Lower leg skin (tissue), 4 donors: ENCODE results near the gene RHO. TPM values are rescaled to one million over a fixed set of nuclear protein-coding genes. Genes with fewer than 3 reads are reported as not detected.

ENCODE experiments used
- DNase-seq, 2 donors: peaks; one replicate each; pipeline ENCODE4 v3.0.0-alpha.2; 2019; ENCODE audit warnings: low spot score in 2 of 2
- H3K4me3 ChIP-seq: fragments of 200-600 bp; sonication (generic); 2 replicates; pipeline ENCODE4 v1.5.1; 2017; ENCODE audit warnings: mild to moderate bottlenecking, low read depth; ENCODE audit not compliant: poor library complexity, severe bottlenecking
- CTCF ChIP-seq, 3 donors: fragments of 450-650 bp; IDR thresholded peaks; one replicate each; pipeline ENCODE4 v1.5.1; 2016; ENCODE audit warnings: antibody characterized with exemption in 3 of 3, mild to moderate bottlenecking in 3 of 3, moderate library complexity in 2 of 3
- POLR2A ChIP-seq, 2 donors: fragments of 450-650 bp; IDR thresholded peaks; one replicate each; pipeline ENCODE4 v1.6.1; 2016 to 2017; ENCODE audit warnings: antibody characterized with exemption in 2 of 2, mild to moderate bottlenecking in 1 of 2, moderate library complexity in 1 of 2
- WGBS, 2 donors: methylation state at CpG; one replicate each; pipeline ENCODE4 v1.1.5; 2018; 5-methylcytosine and 5-hydroxymethylcytosine counted together
- intact Hi-C: fragments of 100-400 bp; cut with DNase I; formaldehyde crosslinking; loops from one replicate; pipeline ENCODE4 v1.15.0; 2023; ENCODE audit warnings: low total_unique reads
- total RNA-seq, 4 donors: library from RNA; depleted of rRNA; stranded (reverse); fragments of >200 nt; gene quantifications; one replicate each; pipeline ENCODE4 v1.1.0, GENCODE V29; 2016

Gene RHO
- total RNA-seq, 4 donors from 2014 or later: not detected

DNA sequence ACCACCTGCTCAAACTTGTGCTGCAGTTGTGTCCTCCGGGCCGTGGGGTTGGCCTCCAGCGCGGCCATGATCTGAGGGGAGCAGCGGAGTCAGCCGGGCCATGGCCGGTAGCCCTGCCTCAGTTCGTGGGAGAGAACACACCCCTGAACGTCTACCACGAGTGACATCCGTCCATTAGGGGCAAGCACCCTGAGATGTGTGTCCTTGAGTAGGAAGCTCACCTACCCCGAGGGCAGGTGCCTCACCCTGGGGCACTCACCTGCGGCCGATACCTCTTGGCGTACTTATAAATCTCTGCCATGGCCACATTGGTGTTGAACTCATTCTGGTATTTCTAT lies 27.9 kb downstream of the RHO start:
- 89 to 91% methylated on average over 12 to 15 of the region's 15 CpGs for WGBS, 2 donors
- intact Hi-C loops: no loop called here
- H3K4me3 ChIP-seq: no peak overlapping the region
- DNase-seq: no peak
- no peak for TF ChIP-seq CTCF (IDR thresholded peaks at IDR 0.05)
- no peak for TF ChIP-seq POLR2A (IDR thresholded peaks at IDR 0.05)

DNA sequence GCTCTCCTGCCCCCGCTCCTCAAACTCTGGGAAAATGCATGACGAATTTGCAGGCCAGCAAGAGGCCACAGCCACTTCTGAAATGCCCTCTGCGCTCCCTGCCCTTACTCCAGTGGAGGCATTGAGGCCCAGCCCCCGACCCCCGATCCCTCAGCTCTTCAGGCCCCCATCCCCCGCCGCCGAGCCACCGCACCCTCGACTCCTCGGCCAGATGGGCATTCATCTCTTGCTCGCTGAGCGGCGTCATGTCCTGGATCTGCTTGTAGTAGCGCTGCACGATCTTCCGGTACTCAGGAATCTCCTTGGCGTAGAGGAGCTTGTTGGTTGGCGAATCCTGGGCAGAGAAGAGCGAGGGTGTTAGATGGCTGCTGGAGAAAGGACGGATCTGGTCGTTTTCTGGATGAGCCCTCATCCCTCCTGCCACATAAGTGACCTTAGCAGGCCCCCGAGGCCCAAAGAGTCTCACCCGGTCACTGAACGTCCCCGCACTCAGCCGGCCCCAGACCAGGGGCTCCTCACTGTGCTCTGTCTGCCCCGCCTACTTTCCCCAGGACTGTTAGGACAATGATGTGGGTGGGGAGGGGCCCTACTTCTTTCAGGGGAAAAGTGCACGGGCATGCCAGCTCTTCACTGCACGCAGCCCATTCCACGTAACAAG lies 28.6 kb downstream of the RHO start:
- 79 to 81% methylated on average over 31 of the region's 31 CpGs for WGBS, 2 donors
- intact Hi-C loops: no loop called here
- TF ChIP-seq CTCF (IDR thresholded peaks at IDR 0.05) (no peak), POLR2A (IDR thresholded peaks at IDR 0.05) (no peak)
- DNase-seq: no peak
- H3K4me3 ChIP-seq: no peak overlapping the region

GRCh38 chr3:129557548-129557894 lies 29.1 kb downstream of the RHO start:
- no peak for TF ChIP-seq CTCF (IDR thresholded peaks at IDR 0.05)
- TF ChIP-seq POLR2A (IDR thresholded peaks at IDR 0.05): no peak
- WGBS, 2 donors: 25 to 55% methylated on average over 11 of the region's 11 CpGs
- intact Hi-C loops: no loop called here
- DNase-seq: peak in 1 of 2 donors; percentile 44
- no peak overlapping the region for H3K4me3 ChIP-seq

DNA sequence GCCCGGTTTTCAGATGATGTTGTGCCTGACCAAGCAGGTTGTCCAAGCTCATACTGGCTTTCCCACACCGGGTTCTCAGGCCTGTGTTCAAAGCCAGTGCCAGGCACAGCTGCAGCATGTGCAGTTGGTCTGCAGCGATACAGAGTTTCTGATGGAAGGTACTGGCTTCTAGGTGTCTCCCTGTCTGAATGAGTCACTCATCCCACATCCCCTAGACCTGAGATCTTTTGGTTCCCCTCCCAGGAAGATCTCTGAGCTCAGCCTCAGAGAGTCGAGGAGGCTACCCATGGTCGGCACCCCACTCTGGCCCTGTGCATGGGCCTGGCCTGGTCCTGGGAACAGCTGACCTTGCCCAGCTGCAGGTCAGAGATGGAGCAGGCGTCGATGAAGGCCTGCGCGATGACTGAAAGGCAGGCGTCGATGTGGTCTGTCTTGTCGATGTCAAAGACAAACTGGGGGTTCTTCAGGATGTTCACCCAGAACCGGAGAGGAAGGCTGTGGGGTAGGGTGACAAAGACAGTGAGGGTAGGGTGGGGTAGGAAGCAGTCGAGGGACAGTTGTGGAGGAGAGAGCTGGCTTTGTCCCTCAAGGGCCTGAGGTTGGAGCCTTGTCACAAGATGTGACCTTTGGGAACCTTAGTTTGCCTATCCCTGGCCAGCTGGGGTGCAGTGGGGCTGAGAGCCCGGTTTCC lies 29.8 kb downstream of the RHO start:
- TF ChIP-seq CTCF (IDR thresholded peaks at IDR 0.05): no peak
- TF ChIP-seq POLR2A (IDR thresholded peaks at IDR 0.05): no peak
- no peak overlapping the region for H3K4me3 ChIP-seq
- no peak for DNase-seq
- 79 to 80% methylated on average over 15 of the region's 15 CpGs for WGBS, 2 donors
- intact Hi-C loops: no loop called here

- H3K4me3 ChIP-seq: no peak overlapping the region
- intact Hi-C loops: no loop called here
- no peak for DNase-seq
- TF ChIP-seq CTCF (IDR thresholded peaks at IDR 0.05) (no peak), POLR2A (IDR thresholded peaks at IDR 0.05) (no peak)
- WGBS, 2 donors: 83 to 85% methylated on average over 10 of the region's 11 CpGs
Observed at GRCh38 chr3:129558772-129559564, 30.5 kb downstream of the RHO start.
